NCI-H1092 (cell line): ENCODE results near the gene KRTAP5-10.
"Not testable (repeated sequence)": the region's sequence is repeated elsewhere in the genome, so short reads cannot be mapped to it uniquely, and the experiment has no call there.

Experiments used
- DNase-seq: peaks from one replicate; lab custom pipeline; 2025; lab: John Stamatoyannopoulos, UW

The KRTAP5-10 gene

DNA sequence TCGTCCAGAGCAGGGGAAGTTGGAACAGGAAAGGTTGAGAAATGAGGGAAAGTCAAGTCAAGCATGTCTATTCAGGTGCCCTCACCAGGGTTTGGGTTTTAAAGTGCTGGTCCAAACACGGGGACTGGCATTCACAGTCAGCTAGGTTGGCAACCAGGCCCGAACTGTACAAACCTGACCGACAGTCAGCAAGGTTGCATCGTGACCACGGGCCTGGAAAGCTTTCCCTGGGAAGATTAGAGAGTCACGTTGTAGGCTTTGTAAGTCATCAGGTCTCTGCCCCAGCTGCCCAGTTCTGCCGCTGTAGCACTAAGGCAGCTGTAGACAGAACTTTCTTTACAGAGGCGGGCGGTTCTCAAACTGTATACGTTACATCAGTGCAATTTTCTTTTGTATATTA lies 7.4 kb downstream of the KRTAP5-10 start:
- no peak for DNase-seq

DNA sequence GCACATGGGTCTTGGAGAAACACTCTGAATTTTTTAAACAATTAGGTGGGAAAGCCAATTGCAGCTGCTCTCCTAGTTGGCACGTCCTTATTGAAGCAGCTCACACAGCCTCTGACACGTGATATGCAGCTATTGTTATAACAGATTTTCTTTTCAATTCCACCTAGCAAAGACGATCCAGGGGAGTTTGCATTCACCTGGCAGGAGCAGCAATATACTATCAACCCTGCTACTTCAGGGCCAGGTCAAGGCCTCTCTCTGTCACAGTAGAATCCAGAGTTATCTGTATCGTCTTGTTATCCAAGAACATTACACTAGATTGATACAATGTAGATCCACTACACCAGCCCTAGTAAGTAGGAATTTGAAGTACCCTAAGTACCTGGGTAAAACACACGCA lies 9.1 kb downstream of the KRTAP5-10 start:
- no peak for DNase-seq

DNA sequence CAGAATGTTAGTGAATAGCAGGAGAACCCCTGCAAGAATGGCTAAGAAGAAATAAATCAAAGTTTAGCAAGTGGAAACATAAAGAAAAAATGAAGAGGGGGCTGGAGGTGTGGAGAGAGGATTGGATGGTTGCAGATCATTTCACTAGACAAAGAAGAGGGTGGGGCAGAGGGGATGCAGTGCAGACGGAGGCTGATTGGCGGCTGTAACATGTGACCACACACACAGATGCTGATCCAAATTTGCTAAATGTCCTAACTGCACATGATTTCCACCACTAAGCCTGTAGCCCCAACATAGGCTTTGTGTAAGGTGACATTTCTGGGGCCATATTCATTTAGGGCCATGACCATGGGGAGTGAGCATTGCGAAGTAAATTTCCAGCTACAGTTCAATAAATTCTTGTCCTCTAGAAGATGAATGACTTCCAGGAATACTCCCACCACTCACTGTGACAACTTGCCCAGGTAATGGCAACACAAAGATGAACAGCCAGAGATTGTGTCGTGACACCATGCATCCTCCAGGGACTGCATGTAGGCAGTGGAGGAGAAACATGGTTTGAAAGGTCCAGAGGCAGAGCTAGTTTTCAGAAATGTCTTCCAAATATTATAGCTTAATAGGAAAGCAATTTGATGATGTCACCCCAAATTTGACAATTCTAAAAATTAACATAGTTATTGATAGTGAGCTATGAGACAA lies 10.5 kb downstream of the KRTAP5-10 start:
- no peak for DNase-seq

DNA sequence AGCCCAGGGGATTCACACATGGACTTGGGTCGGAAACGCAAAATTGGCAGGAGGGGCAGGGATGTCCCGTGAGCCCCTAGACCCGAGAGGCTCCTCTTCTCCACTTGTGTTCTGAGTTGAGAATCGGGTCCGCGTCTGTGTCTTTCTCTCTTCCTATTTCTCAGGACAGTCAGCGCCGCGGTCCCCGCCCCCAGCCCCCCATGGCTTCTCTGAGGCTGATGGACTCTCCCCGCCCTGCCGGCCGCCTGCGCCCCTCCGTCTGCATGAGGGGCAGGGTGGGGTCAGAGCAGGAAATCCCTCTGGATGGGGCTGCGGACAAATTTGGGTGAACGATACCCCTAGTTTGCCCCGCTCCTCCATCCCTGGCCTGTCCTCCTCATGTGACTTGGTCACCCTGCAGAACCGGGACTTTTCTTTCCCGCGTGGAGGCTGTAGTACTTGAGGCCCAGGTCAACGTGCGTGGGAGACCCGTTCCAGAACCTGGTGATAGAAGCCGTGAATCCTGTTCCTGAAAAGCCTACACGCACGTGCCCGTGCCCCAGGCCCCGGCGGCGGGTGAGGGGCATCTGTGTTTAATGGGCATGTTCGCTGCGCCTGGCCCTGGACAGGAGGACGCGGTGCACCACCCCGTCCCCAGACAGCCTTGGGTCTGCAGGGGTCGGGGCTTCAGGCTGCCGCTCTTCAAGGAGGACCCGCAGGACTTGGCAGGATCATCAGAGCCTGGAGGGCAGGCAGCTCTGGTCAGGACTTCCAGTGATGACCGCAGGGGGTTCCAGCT lies 11.5 kb downstream of the KRTAP5-10 start:
- not testable (repeated sequence) for DNase-seq

DNA sequence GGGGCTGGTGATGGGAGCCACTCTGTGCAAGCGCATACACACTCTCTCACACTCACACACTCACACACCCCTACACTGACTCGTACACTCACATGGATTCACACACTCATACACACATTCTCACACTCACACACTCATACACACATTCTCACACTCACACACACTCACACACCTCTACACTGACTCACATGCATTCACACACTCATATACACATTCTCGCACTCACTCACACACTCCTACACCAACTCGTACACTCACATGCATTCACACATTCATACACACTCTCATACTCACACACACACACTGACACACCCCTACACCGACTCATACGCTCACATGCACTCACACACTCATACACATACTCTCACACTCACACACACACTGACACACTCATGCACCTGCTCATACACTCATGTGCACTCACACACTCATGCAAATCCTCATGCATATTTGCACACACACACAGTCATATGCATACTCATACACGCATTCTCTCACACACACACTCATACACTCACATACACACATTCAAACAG lies 12.2 kb downstream of the KRTAP5-10 start:
- no peak for DNase-seq

DNA sequence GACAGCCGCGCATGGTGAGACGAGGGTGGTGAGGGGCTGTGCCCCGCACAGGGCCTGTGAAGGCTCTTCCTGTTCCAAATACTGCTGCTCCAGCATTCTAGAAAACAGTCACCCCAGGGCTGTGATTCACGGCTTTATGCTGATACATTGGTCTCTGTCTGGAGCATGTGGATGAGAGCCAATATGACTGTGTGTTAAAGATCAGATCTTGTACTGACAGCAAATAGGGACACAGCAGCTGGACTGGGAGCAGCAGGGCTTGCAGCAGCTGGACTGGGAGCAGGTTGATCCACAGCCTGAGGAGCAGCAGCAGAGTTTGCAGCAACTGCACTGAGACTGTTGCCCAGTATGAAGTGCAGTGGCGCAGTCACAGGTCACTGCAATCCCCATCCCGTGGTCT lies 14.2 kb downstream of the KRTAP5-10 start:
- DNase-seq, result not testable (repeated sequence)

DNA sequence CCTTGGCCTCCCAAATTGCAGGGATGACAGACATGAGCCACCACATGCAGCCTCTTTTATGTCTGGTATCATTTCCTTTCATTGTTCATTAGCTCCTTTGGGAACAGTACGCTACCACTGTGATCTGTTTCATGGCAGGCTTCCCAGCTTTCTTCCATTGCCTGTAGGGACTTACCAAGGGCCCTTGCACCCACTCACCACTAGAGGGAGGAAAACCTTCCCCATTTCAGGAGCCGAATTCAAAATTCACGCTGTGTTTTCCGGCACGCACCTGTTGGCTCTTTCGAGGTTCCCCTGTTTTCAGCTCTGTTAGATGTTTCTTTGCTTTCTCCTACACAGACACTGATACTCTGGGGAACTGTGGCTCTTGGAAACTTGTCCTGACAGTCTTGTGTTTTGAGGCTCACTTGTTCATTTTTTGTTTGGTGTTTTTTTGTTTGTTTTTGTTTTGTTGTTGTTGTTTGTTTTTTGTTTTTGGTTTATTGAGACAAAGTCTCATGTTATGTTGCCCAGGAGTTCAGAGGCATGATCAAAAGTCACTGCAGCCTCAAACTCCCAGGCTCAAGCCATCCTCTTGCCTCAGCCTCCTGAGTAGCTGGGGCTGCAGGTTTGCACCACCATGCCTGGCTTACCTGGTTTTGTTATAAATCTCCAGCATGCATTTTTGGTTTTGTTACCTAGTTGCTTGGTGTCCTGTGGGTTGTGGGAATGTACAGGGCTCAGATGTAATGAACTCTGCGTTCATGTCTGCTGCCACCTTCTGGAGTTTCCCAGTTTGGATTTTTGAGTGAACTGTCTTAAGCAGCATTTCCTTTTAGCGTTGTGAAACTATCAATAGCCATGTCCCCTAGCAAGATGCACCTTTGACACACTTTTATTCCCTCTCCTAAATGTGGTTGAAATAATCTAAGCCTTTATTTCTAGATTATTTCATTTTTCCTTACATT lies 15.0 kb downstream of the KRTAP5-10 start:
- DNase-seq, result peak; percentile 82

DNA sequence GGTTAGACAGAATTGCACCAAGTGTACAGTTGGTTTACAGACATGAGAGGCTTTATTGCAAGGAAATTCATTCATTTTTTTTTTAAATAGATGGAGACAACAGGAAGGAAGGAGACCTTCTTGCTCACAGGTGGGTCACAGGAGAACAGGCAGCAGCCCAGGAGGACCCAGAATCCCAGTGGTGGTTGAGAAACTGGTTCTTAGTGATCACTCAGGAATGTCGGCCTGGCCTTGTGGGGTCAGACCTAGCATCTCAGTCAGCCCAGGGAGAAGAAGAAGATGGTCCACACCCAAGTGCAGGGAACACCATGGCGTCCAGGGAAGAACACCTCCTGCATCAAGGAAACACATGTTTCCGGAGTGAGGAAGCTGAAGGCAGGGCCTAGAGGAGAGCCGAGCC lies 16.5 kb downstream of the KRTAP5-10 start:
- DNase-seq, result no peak

DNA sequence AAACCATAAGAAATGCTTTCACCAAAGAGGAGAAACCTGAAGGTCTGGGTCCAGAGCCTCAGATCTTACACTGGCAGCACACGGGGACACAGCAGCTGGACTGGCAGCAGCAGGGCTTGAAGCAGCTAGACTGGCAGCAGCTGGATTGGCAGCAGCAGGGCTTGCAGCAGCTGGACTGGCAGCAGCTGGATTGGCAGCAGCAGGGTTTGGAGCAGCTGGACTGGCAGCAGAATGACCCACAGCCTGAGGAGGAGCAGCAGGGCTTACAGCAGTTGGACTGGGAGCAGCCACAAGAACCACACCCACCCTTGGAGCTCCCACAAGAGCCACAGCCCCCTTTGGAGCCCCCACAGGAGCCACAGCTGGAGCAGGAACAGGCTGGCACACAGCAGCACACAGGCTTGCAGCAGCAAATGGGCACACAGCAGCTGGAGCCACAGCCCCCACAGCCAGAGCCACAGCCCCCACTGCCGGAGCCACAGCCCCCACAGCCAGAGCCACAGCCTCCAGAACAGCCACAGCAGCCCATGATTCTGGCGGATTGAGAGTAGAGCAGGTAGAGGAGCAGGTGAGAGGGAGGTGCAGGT lies 17.0 kb downstream of the KRTAP5-10 start, which contains the start of gene KRTAP5-11:
TSS of gene KRTAP5-11 (minus strand) at position 567 of the 587 bp plus-strand sequence. CDS start at position 529, 38 bp downstream.
- no peak for DNase-seq

DNA sequence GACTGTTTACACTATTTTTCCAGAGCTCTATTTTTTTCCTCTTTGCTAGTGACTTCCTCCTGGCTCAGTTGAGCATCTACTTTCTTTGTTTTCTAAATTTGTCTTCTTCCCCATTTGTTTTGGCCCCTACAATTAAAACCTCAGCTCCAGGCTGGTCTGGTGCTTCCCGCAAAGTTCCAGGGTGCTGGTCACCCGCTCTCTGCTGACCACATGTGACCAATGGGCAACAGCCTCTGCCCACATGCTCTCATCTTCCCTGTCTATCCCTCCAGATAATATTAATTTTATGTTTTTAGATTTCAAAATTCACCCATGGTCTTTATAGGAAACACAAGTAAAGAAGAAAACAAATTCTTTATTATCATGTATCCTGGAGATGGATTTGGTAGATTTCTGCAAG lies 17.6 kb downstream of the KRTAP5-10 start:
- DNase-seq, result not testable (repeated sequence)

DNA sequence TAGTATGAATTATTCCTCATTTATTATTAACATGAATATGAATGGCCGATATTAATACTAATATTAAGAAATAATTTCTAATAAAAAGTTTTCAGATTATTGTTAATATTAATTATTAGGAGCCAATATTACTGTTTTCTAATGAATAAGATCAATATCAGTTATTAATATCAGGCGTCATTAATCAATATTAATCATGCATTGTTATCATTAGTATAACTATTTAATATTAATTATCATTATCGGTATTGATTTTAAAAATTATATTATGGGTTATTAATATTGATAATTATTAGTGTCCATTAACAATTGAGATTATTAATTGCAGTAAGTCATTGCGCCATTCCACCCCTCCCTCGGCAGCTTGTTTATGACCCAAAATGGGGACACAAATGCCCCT lies 20.3 kb downstream of the KRTAP5-10 start:
- DNase-seq, result not testable (repeated sequence)

DNA sequence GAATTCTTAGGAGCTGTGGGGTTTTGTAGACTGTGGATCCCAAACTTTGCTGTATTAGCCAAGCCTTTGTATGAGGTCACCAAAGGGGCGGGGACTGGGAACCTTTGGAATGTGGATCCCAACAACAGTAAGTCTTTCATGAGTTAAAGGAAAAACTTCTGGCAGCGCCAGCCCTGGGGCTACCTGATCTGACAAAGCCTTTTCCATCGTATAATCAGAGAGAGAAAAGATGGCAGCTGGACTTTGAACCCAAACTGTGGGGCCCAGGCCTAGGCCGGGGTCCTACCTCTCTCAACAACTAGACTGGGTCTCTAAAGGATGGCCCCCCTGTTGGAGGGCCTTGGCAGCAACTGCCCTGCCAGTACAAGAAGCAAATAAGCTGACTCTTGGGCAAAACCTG lies 23.0 kb downstream of the KRTAP5-10 start:
- DNase-seq, result not testable (repeated sequence)

DNA sequence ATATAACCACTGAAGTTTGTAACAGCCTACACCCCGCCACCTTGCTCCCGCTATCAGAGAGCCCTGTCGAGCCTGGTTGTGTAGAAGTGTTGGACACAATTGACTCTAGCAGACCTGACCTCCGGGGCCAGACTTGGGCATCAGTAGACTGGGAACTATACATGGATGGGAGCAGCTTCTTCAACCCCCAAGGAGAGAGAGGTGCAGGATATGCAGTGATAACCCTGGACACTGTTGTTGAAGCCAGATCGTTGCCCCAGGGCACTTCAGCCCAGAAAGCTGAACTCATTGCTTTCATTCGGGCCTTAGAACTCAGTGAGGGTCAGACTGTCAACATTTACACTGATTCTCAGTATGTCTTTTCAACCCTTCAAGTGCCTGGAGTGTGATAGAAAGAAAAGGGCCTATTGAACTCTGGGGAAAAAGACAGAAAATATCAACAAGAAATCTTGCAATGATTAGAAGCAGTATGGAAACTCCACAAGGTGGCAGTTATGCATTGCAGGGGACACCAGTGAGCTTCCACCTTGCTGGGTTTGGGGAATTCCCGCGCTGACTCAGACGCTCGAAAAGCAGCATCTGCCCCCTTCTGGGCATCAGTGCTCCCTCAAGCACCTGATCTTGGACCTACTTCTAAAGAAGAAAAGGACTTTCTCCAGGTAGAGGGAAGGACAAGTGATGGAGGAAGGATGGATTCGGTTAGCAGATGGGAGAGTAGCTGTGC lies 23.6 kb downstream of the KRTAP5-10 start:
- DNase-seq, result not testable (repeated sequence)

DNA sequence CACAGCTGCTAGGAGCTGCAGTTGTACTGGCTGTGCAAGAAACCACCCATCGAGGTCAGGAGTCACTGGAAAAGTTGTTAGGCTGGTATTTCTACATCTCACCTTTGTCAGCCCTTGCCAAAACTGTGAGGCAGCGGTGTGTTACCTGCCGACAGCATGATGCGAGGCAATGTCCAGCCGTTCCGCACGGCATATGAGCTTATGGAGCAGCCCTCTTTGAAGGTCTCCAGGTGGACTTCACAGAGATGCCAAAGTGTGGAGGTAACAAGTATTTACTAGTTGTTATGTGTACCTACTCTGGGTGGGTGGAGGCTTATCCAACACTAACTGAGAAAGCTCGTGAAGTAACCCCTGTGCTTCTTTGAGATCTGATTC lies 24.2 kb downstream of the KRTAP5-10 start:
- not testable (repeated sequence) for DNase-seq

DNA sequence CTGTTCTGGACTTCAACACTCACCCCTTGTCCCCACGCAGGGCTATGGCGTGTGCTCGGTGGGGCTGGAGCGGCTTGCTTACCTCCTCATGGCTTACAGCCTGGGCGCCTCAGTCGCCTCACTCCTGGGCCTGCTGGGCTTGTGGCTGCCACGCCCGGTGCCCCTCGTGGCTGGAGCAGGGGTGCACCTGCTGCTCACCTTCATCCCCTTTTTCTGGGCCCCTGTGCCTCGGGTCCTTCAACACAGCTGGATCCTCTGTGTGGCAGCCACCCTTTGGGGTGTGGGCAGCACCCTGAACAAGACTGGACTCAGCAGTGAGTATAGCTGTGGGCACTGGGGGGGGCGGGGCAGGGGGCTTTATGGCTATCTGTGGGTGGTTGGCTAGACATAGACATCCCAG lies 37.9 kb downstream of the KRTAP5-10 start:
- DNase-seq, result not testable (repeated sequence)

DNA sequence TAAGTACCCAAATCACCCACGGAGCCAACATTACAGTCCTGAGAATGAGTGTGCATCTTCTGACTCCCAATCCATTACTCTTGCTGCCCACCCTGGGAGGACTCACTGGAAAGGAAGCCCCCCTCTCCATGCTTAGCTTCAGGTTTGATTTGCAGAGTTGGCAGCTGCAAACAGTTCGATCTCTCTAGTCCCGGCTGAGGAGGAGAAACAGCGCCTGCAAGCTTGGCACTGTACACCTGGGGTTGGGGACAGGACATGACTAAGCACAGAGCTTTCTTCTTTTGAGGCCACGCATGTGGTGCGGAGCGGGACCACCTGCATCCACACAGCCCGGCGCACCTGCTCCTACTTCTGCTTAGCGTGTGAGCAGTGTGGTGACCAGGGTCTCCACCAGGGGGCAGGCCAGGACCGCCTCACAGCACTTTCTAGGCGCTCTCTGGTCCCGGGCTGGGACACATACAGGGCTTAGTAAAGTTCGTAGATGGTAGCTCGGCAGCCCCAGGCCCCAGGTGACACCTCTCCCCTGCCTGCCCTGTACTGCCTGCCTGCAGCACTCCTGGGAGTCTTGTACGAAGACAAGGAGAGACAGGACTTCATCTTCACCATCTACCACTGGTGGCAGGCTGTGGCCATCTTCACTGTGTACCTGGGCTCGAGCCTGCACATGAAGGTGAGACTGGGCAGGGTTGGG lies 39.6 kb downstream of the KRTAP5-10 start:
- not testable (repeated sequence) for DNase-seq

DNA sequence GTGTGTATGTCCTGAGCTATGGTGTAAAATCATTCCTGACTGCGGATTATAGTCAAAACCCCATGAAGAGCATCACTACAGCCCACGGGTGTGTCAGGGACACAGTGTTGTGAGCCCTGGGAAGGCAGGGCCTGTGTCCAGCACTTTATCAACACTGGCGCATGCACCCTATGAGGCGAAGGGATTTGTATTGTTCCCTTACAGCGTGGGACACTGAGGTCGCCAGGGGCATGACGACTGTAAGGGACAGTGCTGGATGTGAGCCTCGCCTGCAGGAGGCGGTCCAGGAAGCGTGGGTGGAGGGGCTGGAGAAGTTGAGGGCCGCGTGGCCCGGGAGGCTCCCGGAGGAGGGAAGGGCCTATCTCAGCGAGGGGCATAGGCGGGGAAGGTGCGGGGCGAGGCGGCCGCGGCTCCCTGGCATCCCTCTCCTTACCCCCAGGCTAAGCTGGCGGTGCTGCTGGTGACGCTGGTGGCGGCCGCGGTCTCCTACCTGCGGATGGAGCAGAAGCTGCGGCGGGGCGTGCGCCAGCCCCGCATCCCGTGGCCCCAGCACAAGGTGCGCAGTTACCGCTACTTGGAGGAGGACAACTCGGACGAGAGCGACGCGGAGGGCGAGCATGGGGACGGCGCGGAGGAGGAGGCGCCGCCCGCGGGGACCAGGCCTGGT lies 41.6 kb downstream of the KRTAP5-10 start:
- not testable (repeated sequence) for DNase-seq

DNA sequence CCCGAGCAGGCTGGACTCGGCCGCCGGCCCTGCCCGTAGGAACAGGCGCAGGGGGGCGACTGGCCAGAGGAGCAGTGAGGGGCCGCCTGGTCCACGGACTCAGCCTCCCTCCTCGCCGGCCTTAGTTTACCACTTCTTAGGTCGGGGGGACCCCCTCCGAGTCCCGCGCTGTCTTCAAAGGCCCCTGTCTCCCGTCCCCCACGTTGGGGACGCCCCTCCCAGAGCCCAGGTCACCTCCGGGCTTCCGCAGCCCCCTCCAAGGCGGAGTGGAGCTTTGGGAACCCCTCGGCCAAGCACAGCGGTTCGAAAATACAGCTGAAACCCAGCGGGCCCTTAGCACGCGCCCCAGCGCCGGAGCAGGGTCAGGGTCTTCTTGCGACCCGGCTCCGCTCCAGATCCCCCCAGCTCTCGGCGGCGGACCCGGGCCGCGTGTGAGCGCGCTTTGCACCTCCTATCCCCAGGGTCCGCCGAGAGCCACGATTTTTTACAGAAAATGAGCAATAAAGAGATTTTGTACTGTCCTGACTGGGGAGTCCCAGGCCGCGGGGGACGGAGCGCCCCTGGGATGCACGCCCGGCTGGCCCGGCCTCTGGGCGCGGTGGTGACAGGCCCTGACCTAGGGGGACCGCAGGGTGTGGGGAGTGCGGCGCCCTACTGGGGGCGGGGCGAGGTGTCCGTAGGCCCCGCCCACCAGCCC lies 42.3 kb downstream of the KRTAP5-10 start:
- DNase-seq, result not testable (repeated sequence)

DNA sequence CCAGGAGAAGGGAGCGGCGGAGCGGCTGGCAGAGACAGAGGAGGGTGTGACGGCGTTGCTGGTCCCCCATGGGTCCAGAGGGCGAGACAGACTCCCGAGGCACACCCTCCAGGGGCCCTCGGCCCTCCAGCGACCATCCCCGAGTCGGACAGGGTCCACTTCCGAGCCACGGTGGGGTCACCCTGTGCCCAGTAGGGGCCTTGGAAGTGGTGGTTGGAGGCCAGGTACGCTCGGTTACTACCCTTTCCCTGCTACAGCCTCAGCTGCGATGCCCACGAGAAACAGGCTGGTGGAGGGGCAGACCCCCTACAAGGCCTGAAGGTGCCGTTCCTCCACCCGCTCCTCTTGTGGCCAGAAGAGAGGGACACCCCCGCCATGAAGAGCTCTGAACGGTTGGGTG lies 42.9 kb downstream of the KRTAP5-10 start:
- not testable (repeated sequence) for DNase-seq
